PC-9 (cell line): Measurements from ENCODE around the gene COLEC11. TPM values are rescaled to one million over a fixed set of nuclear protein-coding genes. Genes with fewer than 3 reads are reported as not detected.
"Not testable (repeated sequence)": the region's sequence is repeated elsewhere in the genome, so short reads cannot be mapped to it uniquely, and the experiment has no call there.

Experiments
- BruUV-seq: library from RNA; stranded (reverse); fragments of 400-500 nt; replicated peaks from 2 replicates; lab custom pipeline; 2021; lab: Mats Ljungman, UMichigan
- CTCF ChIA-PET: fragments of 300-600 bp; sonication (Branson Sonifier 250); formaldehyde crosslinking; loops from one replicate; lab custom pipeline; 2022; ENCODE audit warnings: antibody characterized with exemption; lab: Charles Lee
- POLR2A ChIA-PET: fragments of 300-600 bp; sonication (Branson Sonifier 250); formaldehyde crosslinking; loops from one replicate; lab custom pipeline; 2022; ENCODE audit warnings: antibody characterized with exemption; ENCODE audit not compliant: unreplicated experiment; lab: Charles Lee
- DNase-seq, 2 experiments: peaks; one replicate each; pipeline versions ENCODE4 v3.0.0 to v3.0.0-alpha.2; 2015 to 2022; ENCODE audit warnings: mixed read lengths in 1 of 2
- H2AFZ ChIP-seq: fragments of 200-600 bp; sonication (generic); 2 replicates; pipeline ENCODE4 v1.8.1; 2017; ENCODE audit warnings: antibody characterized with exemption
- H3F3A ChIP-seq: fragments of 200-600 bp; sonication (generic); 2 replicates; pipeline ENCODE4 v1.8.1; 2017; ENCODE audit warnings: antibody characterized with exemption, mild to moderate bottlenecking, low read depth; ENCODE audit not compliant: insufficient read depth
- H3K27ac ChIP-seq: fragments of 200-600 bp; sonication (generic); 2 replicates; pipeline ENCODE4 v1.6.1; 2016; ENCODE audit warnings: mixed run types
- H3K27me3 ChIP-seq: fragments of 200-600 bp; sonication (generic); 2 replicates; pipeline ENCODE4 v1.6.1; 2016; ENCODE audit warnings: low read depth, mixed run types; ENCODE audit not compliant: insufficient read depth
- H3K36me3 ChIP-seq: fragments of 200-600 bp; sonication (generic); 2 replicates; pipeline ENCODE4 v1.6.1; 2016; ENCODE audit warnings: low read depth, mixed run types
- H3K4me1 ChIP-seq: fragments of 200-600 bp; sonication (generic); replicated peaks from 2 replicates; pipeline ENCODE4 v1.6.1; 2016; ENCODE audit warnings: mixed run types; ENCODE audit not compliant: insufficient read depth
- H3K4me2 ChIP-seq: fragments of 200-600 bp; sonication (generic); 2 replicates; pipeline ENCODE4 v1.6.1; 2017; ENCODE audit warnings: mixed run types
- H3K4me3 ChIP-seq: fragments of 200-600 bp; sonication (generic); 2 replicates; pipeline ENCODE4 v1.6.1; 2016; ENCODE audit warnings: mixed run types
- H3K79me2 ChIP-seq: fragments of 200-600 bp; sonication (generic); 2 replicates; pipeline ENCODE4 v1.6.1; 2017; ENCODE audit warnings: low read depth, mixed run types
- H3K9me2 ChIP-seq: fragments of 200-600 bp; sonication (generic); 2 replicates; pipeline ENCODE4 v1.8.1; 2017; ENCODE audit warnings: mild to moderate bottlenecking; ENCODE audit not compliant: insufficient read depth
- H3K9me3 ChIP-seq: fragments of 200-600 bp; sonication (generic); 2 replicates; pipeline ENCODE4 v1.8.1; 2016; ENCODE audit warnings: low read depth; ENCODE audit not compliant: insufficient read depth
- H4K20me1 ChIP-seq: fragments of 200-600 bp; sonication (generic); 2 replicates; pipeline ENCODE4 v1.8.1; 2017; ENCODE audit not compliant: insufficient read depth
- CTCF ChIP-seq: fragments of 200-600 bp; sonication (generic); conservative IDR thresholded peaks from 2 replicates; pipeline ENCODE4 v1.6.1; 2017; ENCODE audit warnings: mixed run types, antibody characterized with exemption, mild to moderate bottlenecking, moderate library complexity
- EZH2 ChIP-seq: fragments of 200-600 bp; sonication (generic); IDR thresholded peaks from 2 replicates; pipeline ENCODE4 v1.8.0; 2017; ENCODE audit warnings: antibody characterized with exemption, low read depth
- intact Hi-C: fragments of 100-400 bp; cut with micrococcal nuclease; formaldehyde crosslinking; loops from one replicate; pipeline ENCODE4 v1.10.0; 2022; ENCODE audit not compliant: unreplicated experiment
- total RNA-seq: library from RNA; stranded (reverse); gene quantifications from 2 replicates; pipeline ENCODE4 v1.2.3, GENCODE V29; 2021

Gene COLEC11
- total RNA-seq, 1 experiment from 2014 or later: 2.4 TPM

DNA sequence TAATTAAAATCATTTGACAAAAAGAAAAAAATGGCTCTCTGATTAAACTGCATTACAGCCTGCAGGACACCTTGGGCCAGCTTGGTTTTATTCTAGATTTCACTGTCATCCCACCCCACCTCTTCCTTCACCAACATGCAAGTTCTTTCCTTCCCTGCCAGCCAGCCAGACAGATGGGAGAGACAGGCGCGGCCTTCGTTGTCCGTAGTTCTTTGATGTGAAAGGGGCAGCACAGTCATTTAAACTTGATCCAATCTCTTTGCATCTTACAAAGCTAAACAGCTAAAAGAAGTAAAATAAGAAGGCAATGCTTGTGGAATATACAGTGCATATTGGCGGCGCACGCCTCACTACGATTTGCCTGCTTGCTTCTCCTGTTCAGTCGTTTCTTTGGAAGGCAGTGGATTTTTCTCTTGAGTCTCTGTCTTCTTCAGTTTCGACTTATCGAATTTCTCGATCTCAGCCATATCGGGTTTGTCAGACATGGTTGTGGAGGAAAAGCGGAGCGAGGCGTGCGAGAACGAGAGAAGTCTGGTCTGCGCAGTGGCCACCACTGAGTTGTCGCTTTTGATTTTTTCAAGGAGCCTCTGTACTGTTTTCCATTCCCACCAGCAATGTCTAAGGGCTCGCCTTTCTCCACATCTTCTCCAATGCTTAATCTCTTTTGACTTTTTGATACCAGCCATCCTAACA lies 22.4 kb downstream of the COLEC11 start:
- ChIA-PET POLR2A (no interaction called here), CTCF (no interaction called here)
- no peak overlapping the region for H3K4me2 ChIP-seq
- no peaks in the 10 kb centered on the region for H3K27me3 ChIP-seq
- DNase-seq: no peak
- no peaks in the 10 kb centered on the region for H3K9me2 ChIP-seq
- BruUV-seq: no TSS peak
- H3K27ac ChIP-seq: no peak overlapping the region
- H3K36me3 ChIP-seq: no peaks in the 10 kb centered on the region
- H3K4me1 ChIP-seq: no peaks in the 10 kb centered on the region
- no peaks in the 10 kb centered on the region for H3F3A ChIP-seq
- intact Hi-C loops: no loop called here
- H2AFZ ChIP-seq: no peak overlapping the region
- no peaks in the 10 kb centered on the region for H4K20me1 ChIP-seq
- H3K79me2 ChIP-seq: no peaks in the 10 kb centered on the region
- no peaks in the 10 kb centered on the region; the same call in 1 of the 2 replicates for H3K9me3 ChIP-seq
- no peak for TF ChIP-seq CTCF
- no peak overlapping the region for H3K4me3 ChIP-seq

GRCh38 chr2:3618367-3618766 lies 23.5 kb downstream of the COLEC11 start:
- no peaks in the 10 kb centered on the region for H3K79me2 ChIP-seq
- POLR2A ChIA-PET: no interaction called here
- no TSS peak for BruUV-seq

GRCh38 chr2:3619033-3619432 lies 24.1 kb downstream of the COLEC11 start:
- Histone ChIP-seq H3K36me3 (no peaks in the 10 kb centered on the region), H3K9me3 (no peaks in the 10 kb centered on the region; the same call in 1 of the 2 replicates), H3K9me2 (no peaks in the 10 kb centered on the region), H2AFZ (no peak overlapping the region), H3K27me3 (no peaks in the 10 kb centered on the region), H3K79me2 (no peaks in the 10 kb centered on the region), H3K4me3 (no peak overlapping the region), H3K4me2 (no peak overlapping the region), H3K4me1 (no peaks in the 10 kb centered on the region), H3F3A (no peaks in the 10 kb centered on the region), H3K27ac (no peak overlapping the region), H4K20me1 (no peaks in the 10 kb centered on the region)
- CTCF ChIA-PET: no interaction called here
- TF ChIP-seq CTCF (no peak), EZH2 (no peak)
- intact Hi-C loops: no loop called here
- BruUV-seq: no TSS peak
- no peak for DNase-seq
- POLR2A ChIA-PET: no interaction called here

More at GRCh38 chr2:3618367-3618766, 23.5 kb downstream of the COLEC11 start:
- CTCF ChIA-PET: no interaction called here
- H3K27ac ChIP-seq: no peak overlapping the region
- H3K4me2 ChIP-seq: no peak overlapping the region
- H4K20me1 ChIP-seq: no peaks in the 10 kb centered on the region
- H3K36me3 ChIP-seq: no peaks in the 10 kb centered on the region
- TF ChIP-seq CTCF: no peak
- no peak for TF ChIP-seq EZH2
- H3K4me3 ChIP-seq: no peak overlapping the region
- intact Hi-C loops: no loop called here
- no peak overlapping the region for H2AFZ ChIP-seq
- H3K4me1 ChIP-seq: no peaks in the 10 kb centered on the region
- no peak for DNase-seq
- H3K9me2 ChIP-seq: no peaks in the 10 kb centered on the region
- no peaks in the 10 kb centered on the region for H3F3A ChIP-seq
- H3K27me3 ChIP-seq: no peaks in the 10 kb centered on the region
- no peaks in the 10 kb centered on the region; the same call in 1 of the 2 replicates for H3K9me3 ChIP-seq

DNA sequence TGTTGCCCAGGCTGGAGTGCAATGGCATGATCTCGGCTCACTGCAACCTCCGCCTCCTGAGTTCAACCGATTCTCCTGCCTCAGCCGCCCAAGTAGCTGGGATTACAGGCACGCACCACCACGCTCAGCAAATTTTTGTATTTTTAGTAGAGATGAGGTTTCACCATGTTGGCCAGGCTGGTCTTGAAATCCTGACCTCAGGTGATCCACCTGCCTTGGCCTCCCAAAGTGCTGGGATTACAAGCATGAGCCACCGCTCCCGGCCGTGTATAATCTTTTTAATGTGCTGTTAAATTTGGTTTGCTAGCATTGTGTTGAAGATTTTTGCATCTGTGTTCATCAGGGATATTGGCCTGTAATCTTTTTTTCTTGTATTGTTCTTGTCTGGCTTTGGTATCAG lies 24.7 kb downstream of the COLEC11 start:
- H3K4me1 ChIP-seq, H3K9me2 ChIP-seq, intact Hi-C loops, H2AFZ ChIP-seq, DNase-seq, CTCF ChIA-PET, H3K4me3 ChIP-seq, BruUV-seq, H3F3A ChIP-seq, H3K4me2 ChIP-seq, H4K20me1 ChIP-seq, H3K36me3 ChIP-seq, H3K9me3 ChIP-seq, H3K79me2 ChIP-seq, H3K27me3 ChIP-seq, POLR2A ChIA-PET, H3K27ac ChIP-seq: not testable (repeated sequence)
